COR-L47 (cell line): Measurements from ENCODE around the gene ELN.
A peak's percentile ranks its signal among the peaks of the same experiment; 100 is the strongest.

Experiments
- DNase-seq: peaks from one replicate; lab custom pipeline; 2025; lab: John Stamatoyannopoulos, UW

ELN gene

DNA sequence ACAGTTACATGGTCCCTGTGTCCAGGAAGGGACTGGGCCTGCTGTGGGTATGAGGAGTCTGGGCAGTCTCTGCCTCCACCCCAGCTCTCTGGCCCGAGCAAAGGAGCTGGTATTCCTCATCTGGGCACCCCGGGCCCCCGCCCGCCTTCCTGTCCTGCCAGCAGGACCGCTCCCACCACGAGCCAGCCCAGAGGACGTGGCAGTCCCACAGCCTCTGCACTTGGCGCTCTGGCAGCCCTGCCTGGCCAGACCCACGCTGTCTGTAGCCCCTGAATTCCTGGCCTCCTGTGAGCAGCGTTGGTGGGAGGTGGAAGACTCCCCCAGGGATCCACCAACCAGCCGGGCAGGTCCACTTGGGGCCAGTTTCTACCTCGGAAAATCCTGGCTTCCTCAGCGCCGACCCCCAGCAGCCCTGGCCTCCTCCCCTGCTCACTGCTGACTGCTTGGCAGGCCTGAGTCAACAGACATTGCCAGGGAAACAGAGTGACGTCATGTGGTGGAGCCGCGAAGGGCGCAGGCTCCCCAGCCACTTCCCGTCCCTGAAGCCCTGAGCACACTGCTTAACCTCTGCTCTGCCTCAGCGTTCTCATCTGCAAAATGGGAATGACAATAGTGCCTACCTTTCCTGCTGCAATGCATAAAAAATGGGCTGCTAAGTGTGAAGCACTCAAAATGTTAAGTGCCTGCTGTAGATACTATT, 34.0 kb downstream of the ELN start:
- no peak for DNase-seq

DNA sequence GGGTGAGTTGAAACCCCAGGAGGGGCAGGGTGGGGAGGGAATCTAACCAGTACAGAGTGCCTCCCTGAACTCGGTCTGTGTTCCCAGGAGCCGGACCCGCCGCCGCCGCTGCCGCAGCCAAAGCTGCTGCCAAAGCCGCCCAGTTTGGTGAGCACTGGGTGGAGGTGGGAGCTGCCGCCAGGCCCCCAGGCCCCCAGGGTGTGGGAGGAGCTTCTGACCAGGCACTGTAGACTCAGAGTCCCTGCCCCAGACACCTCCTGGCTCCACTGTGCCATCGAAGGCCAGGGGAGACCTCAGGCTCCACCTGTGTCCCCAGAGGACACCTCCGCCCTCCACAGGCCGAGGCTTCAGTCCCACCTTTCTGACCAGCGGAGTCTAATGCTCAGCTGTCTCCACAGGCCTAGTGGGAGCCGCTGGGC, 35.3 kb downstream of the ELN start:
- DNase-seq, result no peak

DNA sequence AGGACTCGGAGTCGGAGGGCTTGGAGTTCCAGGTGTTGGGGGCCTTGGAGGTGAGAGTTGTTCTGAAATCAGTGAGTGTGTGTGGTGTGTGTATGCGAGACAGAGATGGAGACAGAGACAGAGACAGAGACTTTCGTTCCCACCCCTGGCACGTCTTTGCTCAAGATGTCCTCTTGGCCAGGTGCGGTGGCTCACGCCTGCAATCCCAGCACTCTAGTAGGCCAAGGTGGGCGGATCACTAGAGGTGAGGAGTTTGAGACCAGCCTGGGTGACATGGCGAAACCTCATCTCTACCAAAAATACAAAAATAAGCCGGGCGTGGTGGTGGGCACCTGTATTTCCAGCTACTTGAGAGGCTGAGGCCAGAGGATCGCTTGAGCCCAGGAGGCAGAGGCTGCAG, 35.7 kb downstream of the ELN start:
- no peak for DNase-seq

DNA sequence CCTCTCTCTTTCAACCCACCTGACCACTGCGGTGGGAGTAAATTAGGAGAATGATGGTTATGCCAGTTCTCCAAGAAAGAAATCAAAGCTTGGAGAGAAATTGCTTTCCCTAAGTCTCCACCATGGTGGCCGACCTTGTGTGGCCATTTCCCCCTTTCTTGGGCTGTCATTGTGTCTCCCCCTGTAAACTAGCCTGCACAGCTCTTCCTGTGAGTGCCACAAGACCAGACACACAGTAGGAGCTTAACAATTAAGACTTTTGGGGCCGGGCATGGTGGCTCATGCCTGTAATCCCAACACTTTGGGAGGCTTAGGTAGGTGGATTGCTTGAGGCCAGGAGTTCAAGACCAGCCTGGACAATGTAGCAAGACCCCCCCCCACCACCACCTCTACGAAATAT, 36.7 kb downstream of the ELN start:
- no peak for DNase-seq

DNA sequence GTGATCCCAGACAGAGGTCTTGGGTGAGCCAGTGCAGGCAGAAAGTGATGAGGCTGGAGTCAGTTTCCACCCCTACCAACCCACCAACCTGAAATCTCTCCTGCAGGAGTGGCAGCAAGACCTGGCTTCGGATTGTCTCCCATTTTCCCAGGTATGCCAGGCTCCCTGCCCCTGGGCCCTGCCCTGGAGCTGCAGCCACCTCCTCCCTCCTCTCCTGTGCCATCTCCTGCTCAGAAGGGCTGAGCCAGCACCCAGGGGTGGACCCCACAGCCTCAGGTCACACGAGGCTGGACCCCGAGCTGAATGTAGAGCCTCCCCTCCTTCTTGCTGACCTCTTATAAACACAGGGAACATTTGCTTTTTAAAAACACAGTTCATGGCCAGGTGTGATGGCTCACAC, 38.7 kb downstream of the ELN start:
- DNase-seq, result no peak

DNA sequence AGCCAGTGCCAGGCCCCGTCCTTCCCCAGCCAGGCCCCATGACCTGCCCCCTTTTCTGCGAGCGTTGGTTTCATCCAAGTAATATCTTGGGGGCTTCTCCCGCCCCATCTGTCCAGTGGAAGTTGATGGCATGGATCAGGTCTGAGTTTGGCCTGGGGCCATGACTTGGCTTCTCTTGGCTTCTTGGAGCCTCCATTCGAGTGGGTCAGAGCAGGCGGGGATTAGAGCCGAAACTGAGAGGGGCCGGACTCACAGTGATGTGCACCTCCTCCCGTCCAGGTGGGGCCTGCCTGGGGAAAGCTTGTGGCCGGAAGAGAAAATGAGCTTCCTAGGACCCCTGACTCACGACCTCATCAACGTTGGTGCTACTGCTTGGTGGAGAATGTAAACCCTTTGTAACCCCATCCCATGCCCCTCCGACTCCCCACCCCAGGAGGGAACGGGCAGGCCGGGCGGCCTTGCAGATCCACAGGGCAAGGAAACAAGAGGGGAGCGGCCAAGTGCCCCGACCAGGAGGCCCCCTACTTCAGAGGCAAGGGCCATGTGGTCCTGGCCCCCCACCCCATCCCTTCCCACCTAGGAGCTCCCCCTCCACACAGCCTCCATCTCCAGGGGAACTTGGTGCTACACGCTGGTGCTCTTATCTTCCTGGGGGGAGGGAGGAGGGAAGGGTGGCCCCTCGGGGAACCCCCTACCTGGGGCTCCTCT, 40.6 kb downstream of the ELN start:
- DNase-seq, result no peak

DNA sequence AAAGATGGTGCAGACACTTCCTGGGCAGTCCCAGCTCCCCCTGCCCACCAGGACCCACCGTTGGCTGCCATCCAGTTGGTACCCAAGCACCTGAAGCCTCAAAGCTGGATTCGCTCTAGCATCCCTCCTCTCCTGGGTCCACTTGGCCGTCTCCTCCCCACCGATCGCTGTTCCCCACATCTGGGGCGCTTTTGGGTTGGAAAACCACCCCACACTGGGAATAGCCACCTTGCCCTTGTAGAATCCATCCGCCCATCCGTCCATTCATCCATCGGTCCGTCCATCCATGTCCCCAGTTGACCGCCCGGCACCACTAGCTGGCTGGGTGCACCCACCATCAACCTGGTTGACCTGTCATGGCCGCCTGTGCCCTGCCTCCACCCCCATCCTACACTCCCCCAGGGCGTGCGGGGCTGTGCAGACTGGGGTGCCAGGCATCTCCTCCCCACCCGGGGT, 41.1 kb downstream of the ELN start:
- DNase-seq, result no peak

DNA sequence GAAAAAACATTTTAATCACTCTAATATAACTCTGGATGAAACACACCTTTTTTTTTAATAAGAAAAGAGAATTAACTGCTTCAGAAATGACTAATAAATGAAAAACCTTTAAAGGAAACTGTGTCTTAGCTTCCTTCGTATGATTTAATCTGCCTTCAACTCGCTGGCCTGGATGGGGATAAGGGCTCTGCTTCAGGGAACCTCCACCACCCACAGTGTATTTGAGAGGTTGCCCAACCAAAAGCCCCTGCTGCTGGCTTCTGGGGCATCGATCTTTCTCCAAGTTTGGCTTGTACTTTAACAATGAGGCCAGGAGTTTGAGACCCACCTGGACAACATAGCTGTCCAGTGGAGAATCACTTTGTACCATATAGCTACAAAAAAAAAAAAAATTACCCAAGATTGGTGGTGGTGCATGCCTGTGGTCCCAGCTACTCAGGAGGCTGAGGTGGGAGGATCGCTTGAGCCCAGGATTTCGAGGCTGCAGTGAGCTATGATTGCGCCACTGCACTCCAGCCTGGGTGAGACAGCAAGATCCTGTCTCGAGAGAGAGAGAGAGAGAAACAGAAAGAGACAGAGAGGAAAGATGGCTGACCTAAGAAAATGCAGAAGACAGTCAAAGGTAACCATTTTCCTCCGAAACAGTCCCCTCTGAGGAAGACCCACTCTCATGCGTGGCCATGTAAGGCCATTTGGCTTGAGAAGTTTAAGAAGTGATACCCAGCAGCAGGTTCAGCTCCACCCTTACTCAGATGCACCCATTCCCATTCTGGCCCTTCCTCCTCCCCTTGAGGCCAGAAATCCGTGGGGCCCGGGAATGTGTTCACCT, 42.0 kb downstream of the ELN start:
- DNase-seq, result no peak

DNA sequence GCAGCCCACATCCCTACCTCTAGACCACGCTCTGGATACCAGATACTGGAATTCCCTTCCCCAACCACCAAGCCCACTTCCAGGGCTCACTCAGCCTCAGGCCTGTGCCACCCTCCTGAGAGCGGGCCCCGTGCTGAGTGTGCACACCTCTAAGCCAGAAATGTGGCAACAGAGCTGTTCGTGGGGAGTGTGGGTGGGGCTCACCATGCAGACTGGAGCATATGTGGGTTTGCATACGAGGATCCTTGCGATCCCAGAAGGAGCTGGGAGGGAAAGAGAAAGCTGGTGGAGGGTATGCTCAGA, 42.6 kb downstream of the ELN start:
- DNase-seq, result no peak

DNA sequence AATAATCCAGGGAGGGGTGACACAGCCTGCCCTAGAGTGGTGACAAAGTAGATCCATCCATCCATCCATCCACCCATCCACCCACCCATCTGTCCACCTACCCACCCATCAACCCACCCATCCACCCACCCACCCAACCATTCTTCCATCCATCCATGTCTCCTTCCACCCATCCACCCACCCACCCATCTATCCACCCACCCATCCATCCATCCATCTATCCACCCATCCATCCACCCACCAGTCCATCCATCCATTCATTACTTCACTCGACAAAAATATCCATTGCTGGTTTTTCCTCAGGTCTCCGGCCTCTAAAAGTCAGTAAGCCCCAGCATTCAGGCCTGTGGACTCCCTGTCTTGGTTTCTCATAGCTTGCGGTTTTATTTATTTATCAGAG, 43.1 kb downstream of the ELN start:
- DNase-seq, result no peak

DNA sequence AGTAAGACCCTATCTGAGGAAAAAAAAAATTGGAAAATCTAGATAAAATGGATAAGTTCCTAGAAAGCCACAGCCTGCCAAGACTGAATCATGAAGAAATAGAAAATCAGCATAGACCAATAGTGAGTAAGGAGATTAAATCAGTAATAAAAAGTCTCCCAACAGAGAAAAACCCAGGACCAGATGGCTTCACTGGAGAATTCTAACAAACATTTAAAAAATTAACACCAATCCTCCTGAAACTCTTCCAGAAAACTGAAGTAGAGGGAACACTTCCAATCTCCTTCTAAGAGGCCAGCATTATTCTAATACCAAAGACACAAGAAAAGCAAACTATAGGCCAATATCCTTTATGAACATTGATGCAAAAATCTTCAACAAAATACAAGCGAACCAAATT, 46.8 kb downstream of the ELN start:
- DNase-seq, result no peak

DNA sequence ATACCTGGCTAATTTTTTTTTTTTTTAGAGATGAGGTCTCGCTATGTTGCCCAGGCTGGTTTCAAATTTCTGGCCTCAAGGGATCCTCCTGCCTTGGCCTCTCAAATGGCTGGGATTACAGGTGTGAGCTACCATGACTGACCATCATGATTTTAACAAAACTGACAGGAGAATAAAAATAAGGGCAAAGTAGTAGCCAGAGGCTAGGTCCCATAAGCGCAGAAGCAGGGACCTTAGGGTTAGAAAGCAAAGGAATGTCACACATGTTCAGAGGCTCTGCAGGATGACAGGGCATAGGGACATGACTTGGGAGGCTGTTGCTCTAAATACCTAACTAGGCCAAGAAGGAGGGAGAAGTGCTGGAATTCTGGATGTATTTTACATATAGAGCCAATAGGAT, 50.5 kb downstream of the ELN start:
- no peak for DNase-seq

DNA sequence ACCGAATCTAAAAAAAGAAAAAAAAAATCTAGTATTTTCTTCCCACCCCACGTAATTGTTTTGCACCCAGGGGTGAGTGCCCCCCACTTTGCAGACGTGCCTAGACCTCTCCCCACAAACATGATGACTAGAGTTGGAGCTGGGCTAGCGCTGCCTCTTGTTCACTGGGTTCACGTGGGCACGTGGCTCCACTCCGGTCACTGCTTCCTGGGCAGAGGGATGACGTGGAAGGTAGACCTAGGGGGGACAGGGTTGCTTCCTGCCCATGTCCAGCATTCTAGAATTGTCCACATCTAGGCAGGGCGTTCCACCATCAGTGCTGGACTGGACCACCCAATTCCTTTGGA, 54.8 kb downstream of the ELN start:
- DNase-seq, result no peak

DNA sequence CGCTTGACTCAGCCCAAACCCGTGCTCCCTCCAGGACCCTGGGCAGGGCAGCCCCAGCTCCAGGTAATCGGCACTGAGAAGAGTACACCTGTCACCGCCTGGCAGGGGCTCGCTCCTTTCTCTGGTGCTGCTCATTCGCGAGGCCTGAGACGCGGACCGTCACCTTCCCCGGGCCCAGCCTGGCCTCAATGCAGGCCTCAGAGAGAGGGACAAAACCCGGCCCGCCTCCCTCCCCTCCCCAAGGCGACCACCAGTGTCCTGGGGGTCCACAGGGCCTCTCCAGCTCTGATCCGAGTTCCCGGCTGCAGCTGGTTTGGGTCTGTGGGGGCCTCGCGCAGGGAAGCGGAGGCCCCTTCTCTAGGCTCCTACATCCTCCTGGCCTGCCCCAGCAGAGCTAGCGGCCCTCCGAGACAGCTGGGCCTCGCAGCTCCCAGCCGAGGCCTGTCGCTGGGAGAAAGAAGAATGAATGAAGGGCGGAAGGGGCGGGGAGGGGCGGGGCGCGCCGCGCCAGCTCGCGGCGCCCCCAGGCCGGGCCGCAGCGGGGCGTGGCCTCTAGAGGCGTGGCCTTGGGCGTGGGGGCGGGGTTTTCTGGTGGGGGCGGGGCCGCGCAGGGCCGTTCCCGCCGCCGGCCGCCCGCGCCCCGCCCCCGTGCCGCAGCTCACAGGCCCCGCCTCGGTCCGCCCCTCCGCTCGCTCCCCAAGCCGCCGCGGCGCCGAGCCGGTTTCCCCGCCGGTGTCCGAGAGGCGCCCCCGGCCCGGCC, 55.3 kb downstream of the ELN start, which contains the start of gene LIMK1:
TSS of gene LIMK1 (plus strand) at position 688 of the 760 bp plus-strand sequence. CDS start 187 bp downstream, outside the sequence.
- DNase-seq, result peak; percentile 65

DNA sequence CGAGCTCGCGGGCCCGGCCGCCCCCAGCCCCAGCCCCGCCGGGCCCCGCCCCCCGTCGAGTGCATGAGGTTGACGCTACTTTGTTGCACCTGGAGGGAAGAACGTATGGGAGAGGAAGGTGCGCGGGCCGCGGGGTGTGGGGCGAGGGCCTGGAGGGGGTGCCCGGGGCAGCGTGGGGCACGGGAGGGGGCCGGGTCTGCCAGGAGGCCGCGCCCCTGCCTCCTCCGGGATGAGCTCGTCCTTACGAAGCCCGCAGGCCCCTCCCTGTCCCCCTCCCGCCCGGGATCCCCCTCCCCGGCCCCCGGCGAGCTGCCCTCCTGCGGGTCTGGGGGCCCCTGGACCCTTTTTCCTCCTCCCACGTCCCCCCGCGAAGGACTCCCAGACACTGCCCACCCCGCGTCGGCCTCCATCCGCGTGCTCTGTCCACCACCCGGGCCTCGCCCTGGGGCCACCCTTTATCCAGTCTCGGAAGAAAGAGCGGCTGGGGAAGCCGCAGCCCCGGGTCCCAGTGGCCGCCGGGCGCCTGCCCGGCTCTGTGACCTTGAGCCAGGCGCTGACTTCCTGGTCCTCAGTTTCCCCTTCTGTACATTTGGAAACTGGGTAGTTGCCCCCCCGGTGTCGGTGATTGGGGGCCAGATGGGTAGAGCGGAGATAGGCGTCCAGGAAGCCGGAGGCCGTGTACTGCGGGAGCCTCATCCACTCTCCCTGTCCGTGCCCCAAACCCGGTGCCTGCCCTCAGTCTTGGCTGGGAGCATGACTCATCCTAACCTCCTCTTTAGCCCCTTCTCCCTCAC, 56.2 kb downstream of the ELN start:
- DNase-seq, result peak; percentile 50

DNA sequence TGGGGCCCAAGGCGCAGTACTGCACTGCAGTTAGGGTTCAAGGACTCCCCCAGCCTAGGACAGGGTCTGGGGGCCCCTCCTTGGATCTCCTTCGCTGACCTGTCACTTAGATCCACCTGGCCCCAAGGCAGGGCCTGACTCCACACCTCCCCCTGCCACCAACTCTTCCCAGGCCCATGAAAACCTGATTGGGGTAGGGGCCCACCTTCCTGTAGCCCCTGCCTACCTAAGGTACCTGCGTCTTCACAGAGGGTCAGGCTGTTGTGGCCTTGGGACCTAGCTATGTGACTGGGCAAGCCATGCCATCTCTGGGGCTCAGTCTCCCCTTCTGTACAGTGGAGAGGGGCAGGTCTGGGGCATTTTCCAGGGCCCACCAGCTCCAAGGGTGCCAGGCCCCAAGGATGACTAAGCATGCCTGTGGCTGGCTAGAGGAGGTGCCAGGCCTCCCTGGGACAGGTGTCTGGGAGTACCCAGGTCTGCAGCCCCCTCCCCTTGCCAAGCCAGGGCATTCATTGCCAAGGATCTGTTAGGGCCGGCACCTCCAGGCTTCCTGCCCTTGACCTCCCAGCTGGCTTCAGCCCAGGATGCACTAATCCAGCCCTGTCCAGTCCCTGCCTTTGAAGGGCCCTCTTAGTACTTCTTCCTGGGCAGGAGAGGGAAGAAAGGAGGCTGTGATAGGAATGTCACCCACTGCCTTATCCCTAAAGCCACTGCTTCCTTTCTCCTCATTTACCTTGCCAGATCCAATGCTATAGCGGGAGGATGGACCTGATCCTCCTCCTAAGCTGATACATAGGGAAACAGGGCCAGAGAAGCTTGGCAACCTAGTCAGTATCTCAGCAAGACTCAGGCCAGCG, 57.0 kb downstream of the ELN start:
- no peak for DNase-seq

DNA sequence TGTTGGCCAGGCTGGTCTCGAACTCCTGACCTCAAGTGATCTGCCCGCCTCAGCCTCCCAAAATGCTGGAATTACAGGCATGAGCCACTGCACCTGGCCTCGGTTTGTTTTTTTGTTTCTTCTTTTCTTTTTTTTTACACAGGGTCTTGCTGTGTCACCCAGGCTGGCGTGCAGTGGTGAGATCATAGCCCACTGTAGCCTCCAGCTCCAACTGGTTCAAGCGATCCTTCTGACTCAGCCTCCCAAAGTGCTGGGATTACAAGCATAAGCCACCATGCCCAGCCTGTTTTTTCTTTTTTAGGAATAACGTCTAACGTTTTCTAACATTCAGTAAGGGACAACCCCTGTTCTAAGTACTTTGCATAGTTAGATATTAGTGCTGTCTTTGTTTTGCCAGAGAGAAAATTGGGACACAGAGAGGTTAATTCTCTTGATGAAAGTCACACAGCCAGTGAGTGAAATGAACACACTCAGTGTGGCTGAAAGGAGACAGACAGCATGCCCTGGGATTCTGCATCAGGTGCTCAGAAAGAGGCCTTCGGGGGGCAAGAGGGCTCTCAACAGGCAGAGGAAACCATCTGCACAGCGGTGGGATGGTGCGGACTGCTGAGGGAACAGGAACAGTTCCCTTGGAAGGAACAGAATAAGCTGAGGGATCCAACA, 59.9 kb downstream of the ELN start:
- DNase-seq, result no peak

DNA sequence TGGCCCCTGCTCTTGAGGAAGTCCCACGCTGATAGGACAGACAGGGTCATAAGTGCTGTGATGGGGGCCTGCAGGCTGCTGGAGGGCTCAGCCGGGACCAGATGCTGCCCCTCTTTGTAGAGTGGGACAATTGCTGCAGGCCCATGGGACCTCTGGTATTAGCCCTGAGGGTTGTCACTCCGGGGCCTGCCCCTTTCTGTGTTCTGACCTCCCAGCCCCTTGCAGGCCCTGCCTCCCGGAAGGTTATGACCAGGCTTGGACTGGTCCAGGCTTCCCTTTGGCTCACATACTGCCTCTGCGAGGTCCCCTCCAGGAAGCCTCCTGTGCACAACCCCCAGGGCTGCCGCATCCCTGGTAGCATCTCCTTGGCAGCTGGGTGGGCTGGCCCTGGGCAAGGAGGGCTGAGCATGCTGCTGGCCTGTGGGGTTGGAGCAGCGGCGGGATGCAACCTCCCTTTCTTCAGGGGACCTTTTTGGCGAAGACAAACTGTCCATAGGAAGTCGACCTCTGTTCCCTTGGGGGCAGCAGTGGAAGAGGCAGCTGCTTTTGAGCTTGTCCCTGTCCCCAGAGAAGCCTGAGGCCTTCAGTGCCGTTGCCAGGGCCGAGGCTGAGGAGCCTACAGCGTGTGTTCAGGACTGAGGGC, 64.5 kb downstream of the ELN start:
- no peak for DNase-seq

DNA sequence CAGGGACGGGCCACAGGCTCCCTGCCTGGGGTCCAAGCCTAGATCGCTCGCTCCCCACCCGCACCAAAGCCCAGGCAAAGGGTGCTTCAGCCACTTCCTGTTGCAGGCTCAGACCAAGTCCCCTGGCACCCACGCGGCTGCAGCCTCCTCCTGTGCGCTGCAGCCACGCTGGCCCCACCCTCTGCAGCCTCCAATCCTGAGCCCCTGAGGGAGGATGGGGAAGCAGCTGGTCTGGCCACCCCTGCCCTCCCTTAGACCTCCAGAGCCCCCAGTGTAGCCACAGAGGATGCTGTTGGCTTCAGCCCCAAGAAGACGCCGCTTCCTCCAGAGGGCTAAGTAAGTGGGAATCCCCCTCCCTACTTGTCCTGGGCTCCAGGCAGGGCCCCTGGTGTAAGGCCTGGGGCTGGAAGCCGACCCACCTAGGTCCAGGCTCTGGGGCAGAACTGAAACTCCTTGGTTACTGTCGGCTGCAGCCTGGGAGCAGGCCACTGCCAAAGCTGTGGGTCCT, 65.0 kb downstream of the ELN start:
- peak; percentile 33 for DNase-seq
